Fibroblast of lung (primary cell): ENCODE measurements around the gene MINK1. TPM values are rescaled to one million over a fixed set of nuclear protein-coding genes. Genes with fewer than 3 reads are reported as not detected.

Experiments used
- DNase-seq, 2 donors: peaks; one replicate each; pipeline versions ENCODE4 v3.0.0 to v3.0.0-alpha.2; 2010; ENCODE audit warnings: low read depth in 2 of 2
- H2AFZ ChIP-seq: 2 replicates; pipeline ENCODE4 v1.5.1; 2012; ENCODE audit warnings: low read length, control low read depth, inconsistent platforms
- H3K27ac ChIP-seq: 2 replicates; pipeline ENCODE4 v1.5.1; 2011; ENCODE audit warnings: low read length, control low read depth; ENCODE audit not compliant: insufficient read depth
- H3K27me3 ChIP-seq: 2 replicates; pipeline ENCODE4 v1.5.1; 2011; ENCODE audit warnings: mild to moderate bottlenecking, low read length; ENCODE audit not compliant: control insufficient read depth, insufficient read depth
- H3K36me3 ChIP-seq: 2 replicates; pipeline ENCODE4 v1.5.1; 2011; ENCODE audit warnings: low read length; ENCODE audit not compliant: control insufficient read depth, insufficient read depth
- H3K4me1 ChIP-seq: 2 replicates; pipeline ENCODE4 v1.5.1; 2011; ENCODE audit warnings: low read length; ENCODE audit not compliant: control insufficient read depth, insufficient read depth; ENCODE audit errors: extremely low read depth
- H3K4me2 ChIP-seq: 2 replicates; pipeline ENCODE4 v1.5.1; 2011; ENCODE audit warnings: low read length, control low read depth; ENCODE audit not compliant: insufficient read depth; ENCODE audit errors: extremely low read depth
- H3K4me3 ChIP-seq, 4 experiments: fragments of 200-600 bp in 1 of 4; sonication (generic) in 1 of 4; replicated peaks in 1 of 4; 2 replicates each; pipeline ENCODE4 v1.5.1; 2011 to 2016; ENCODE audit warnings: low read length in 4 of 4, low read depth in 3 of 4, mild to moderate bottlenecking in 3 of 4, control low read depth in 2 of 4, inconsistent platforms in 1 of 4, mixed read lengths in 1 of 4; ENCODE audit not compliant: insufficient read depth in 1 of 4; ENCODE audit errors: control extremely low read depth in 1 of 4
- H3K79me2 ChIP-seq: 2 replicates; pipeline ENCODE4 v1.5.1; 2012; ENCODE audit warnings: mild to moderate bottlenecking, low read length, inconsistent platforms; ENCODE audit not compliant: control insufficient read depth, insufficient read depth
- H3K9ac ChIP-seq: 2 replicates; pipeline ENCODE4 v1.5.1; 2011; ENCODE audit warnings: mild to moderate bottlenecking, low read length, control low read depth; ENCODE audit not compliant: insufficient read depth
- H3K9me3 ChIP-seq: 2 replicates; pipeline ENCODE4 v1.5.1; 2012; ENCODE audit warnings: low read depth, low read length; ENCODE audit not compliant: control insufficient read depth, insufficient read depth
- H4K20me1 ChIP-seq: 2 replicates; pipeline ENCODE4 v1.5.1; 2011; ENCODE audit warnings: low read length; ENCODE audit not compliant: control insufficient read depth, insufficient read depth; ENCODE audit errors: extremely low read depth
- EZH2 ChIP-seq: IDR thresholded peaks from 2 replicates; pipeline ENCODE4 v1.5.1; 2012; ENCODE audit warnings: low read length, control low read depth, mild to moderate bottlenecking; ENCODE audit errors: missing control alignments
- polyA plus RNA-seq, 2 donors: library from polyadenylated mRNA; depleted of rRNA in 1 of 2; stranded (reverse) in 1 of 2; unstranded in 1 of 2; fragments of >200 nt; gene quantifications; 2 replicates each; pipeline ENCODE4 v1.2.1, GENCODE V29; 2011 to 2012; ENCODE audit warnings: missing spikeins in 1 of 2
- total RNA-seq: library from RNA; depleted of rRNA; stranded (reverse); fragments of >200 nt; gene quantifications from 2 replicates; pipeline ENCODE4 v1.2.1, GENCODE V29; 2014
- TF ChIP-seq, protein P1 (sequence below), 2 donors: IDR thresholded peaks in 1 of 2; conservative IDR thresholded peaks in 1 of 2; 1 replicate in 1 of 2; 2 replicates in 1 of 2; pipeline ENCODE4 v1.5.1; 2011 to 2012; ENCODE audit warnings: low read length in 2 of 2, control low read depth in 1 of 2, inconsistent platforms in 1 of 2, low read depth in 1 of 2, mild to moderate bottlenecking in 1 of 2

MINK1 gene
- total and polyA plus RNA-seq, 2 donors (not counting 1 experiment from before 2014, with no cell fraction given): 27.2 to 28.6 TPM

DNA sequence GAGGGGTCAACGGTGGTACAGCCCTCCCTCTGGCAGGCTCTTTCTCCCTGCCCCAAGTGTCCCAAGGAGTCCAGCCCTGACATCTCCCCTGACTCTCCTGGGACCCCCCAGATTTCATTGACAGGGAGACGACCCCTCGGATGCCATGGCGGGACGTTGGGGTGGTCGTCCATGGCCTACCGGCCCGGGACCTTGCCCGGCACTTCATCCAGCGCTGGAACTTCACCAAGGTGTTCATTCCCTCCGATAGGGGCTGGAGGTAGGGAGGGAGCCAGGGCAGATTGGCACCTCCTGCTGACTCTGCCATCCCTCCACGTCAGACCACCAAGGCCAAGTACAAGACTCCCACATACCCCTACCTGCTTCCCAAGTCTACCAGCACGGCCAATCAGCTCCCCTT is 16.3 kb upstream of the MINK1 start:
- H3K4me1 ChIP-seq: no peaks in the 10 kb centered on the region
- no peaks in the 10 kb centered on the region for H3K9me3 ChIP-seq
- H3K36me3 ChIP-seq: peaks cover 5% of the 10 kb centered on the region
- no peak overlapping the region for H3K4me3 ChIP-seq
- no peak overlapping the region for H3K4me2 ChIP-seq
- no peaks in the 10 kb centered on the region for H4K20me1 ChIP-seq
- H3K79me2 ChIP-seq: no peaks in the 10 kb centered on the region
- TF ChIP-seq, protein P1, sequence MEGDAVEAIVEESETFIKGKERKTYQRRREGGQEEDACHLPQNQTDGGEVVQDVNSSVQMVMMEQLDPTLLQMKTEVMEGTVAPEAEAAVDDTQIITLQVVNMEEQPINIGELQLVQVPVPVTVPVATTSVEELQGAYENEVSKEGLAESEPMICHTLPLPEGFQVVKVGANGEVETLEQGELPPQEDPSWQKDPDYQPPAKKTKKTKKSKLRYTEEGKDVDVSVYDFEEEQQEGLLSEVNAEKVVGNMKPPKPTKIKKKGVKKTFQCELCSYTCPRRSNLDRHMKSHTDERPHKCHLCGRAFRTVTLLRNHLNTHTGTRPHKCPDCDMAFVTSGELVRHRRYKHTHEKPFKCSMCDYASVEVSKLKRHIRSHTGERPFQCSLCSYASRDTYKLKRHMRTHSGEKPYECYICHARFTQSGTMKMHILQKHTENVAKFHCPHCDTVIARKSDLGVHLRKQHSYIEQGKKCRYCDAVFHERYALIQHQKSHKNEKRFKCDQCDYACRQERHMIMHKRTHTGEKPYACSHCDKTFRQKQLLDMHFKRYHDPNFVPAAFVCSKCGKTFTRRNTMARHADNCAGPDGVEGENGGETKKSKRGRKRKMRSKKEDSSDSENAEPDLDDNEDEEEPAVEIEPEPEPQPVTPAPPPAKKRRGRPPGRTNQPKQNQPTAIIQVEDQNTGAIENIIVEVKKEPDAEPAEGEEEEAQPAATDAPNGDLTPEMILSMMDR (conservative IDR thresholded peaks at IDR 0.05 in 1 of 2, IDR thresholded peaks at IDR 0.05 in 1 of 2; ENCODE audit: low read depth in 1 of 2, low read length in 2 of 2): no peak
- TF ChIP-seq EZH2: no peak
- DNase-seq: no peak
- H3K27me3 ChIP-seq: no peaks in the 10 kb centered on the region
- no peak overlapping the region for H3K9ac ChIP-seq
- no peak overlapping the region for H3K27ac ChIP-seq
- no peak overlapping the region for H2AFZ ChIP-seq

DNA sequence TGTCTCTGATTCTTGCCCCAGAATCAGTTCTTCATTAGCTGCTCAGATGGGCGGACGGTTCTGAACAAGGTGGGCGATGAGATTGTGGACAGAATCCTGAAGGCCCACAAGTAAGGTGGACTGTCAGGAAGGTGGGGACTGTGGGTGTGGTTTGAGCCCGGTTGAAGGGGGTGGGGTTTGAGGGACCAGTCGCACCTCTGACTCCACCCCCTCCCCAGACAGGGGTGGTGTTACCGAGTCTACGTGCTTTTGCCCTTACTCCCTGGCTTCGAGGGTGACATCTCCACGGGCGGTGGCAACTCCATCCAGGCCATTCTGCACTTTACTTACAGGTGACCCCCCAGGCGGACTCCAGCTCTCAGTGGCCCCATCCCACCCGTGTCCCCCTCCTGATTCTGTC is 14.9 kb upstream of the MINK1 start:
- no peak overlapping the region for H3K27ac ChIP-seq
- H3K4me2 ChIP-seq: no peak overlapping the region
- no peaks in the 10 kb centered on the region for H3K27me3 ChIP-seq
- no peak overlapping the region for H2AFZ ChIP-seq
- TF ChIP-seq EZH2: no peak
- TF ChIP-seq, protein P1 (conservative IDR thresholded peaks at IDR 0.05 in 1 of 2, IDR thresholded peaks at IDR 0.05 in 1 of 2; ENCODE audit: low read depth in 1 of 2, low read length in 2 of 2): no peak
- no peaks in the 10 kb centered on the region for H4K20me1 ChIP-seq
- no peaks in the 10 kb centered on the region for H3K9me3 ChIP-seq
- no peak overlapping the region for H3K9ac ChIP-seq
- no peaks in the 10 kb centered on the region for H3K79me2 ChIP-seq
- peaks cover 5% of the 10 kb centered on the region for H3K36me3 ChIP-seq
- DNase-seq: no peak
- H3K4me1 ChIP-seq: no peaks in the 10 kb centered on the region
- no peak overlapping the region for H3K4me3 ChIP-seq

DNA sequence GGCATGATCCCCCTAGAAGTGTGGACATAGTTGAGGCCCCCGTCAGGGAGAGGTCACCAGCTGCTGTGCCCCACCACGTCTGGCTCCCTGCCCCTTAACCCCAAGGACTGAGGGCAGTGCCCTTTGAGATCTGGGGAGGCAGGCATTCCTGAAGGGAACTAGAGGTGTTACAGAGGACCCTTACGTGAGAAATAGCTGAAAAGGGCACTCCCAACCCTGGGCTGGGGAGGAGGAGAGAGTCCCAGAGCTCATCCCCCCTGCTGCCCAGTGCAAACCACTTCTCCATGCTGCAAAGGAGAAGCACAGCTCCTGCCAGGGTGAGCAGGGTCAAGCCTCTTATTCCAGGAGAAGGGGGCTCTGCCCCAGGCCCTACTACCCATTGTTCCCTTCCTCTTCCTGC is 10.3 kb upstream of the MINK1 start:
- H2AFZ ChIP-seq: no peak overlapping the region
- H4K20me1 ChIP-seq: no peaks in the 10 kb centered on the region
- H3K4me1 ChIP-seq: no peaks in the 10 kb centered on the region
- H3K4me2 ChIP-seq: no peak overlapping the region
- H3K9ac ChIP-seq: no peak overlapping the region
- no peak overlapping the region for H3K4me3 ChIP-seq
- no peak for DNase-seq
- H3K79me2 ChIP-seq: no peaks in the 10 kb centered on the region
- H3K27ac ChIP-seq: no peak overlapping the region
- H3K36me3 ChIP-seq: no peaks in the 10 kb centered on the region
- H3K9me3 ChIP-seq: no peaks in the 10 kb centered on the region
- no peaks in the 10 kb centered on the region for H3K27me3 ChIP-seq
- TF ChIP-seq, protein P1 (conservative IDR thresholded peaks at IDR 0.05 in 1 of 2, IDR thresholded peaks at IDR 0.05 in 1 of 2; ENCODE audit: low read depth in 1 of 2, low read length in 2 of 2): no peak
- TF ChIP-seq EZH2: no peak
